ENCODE measurements around the gene COL1A1. TPM values are rescaled to one million over a fixed set of nuclear protein-coding genes. Genes with fewer than 3 reads are reported as not detected.

The COL1A1 gene
- total and polyA plus RNA-seq, 2 of the 13 experiments (the other 11 are each of a cell fraction or from before 2014, with no cell fraction given): 0.05 TPM; not detected in 1

DNA sequence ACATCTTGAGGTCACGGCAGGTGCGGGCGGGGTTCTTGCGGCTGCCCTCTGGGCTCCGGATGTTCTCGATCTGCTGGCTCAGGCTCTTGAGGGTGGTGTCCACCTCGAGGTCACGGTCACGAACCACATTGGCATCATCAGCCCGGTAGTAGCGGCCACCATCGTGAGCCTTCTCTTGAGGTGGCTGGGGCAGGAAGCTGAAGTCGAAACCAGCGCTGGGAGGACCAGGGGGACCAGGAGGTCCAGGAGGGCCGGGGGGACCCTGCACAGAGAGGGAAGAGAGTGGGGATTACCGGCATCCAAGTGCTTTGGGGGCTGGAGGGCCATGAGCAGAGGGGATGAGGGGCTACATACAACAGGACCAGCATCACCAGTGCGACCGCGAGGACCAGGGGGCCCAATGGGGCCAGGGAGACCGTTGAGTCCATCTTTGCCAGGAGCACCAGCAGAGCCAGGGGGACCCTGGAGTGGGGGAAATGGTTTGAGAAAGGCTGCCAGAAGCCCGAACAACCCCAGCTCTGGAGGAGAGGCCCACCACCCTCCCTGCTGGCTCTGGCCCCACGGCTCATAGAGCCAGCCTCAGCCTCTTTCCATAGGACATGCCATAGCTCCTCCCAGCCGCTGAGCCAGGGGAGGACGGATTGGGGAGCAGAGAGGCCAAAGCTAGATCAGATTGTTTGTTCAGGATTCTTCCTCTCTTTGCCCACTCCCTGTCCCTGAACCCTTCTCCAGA lies 14.6 kb downstream of the COL1A1 start:
- Histone ChIP-seq H3K4me3 (replicated peaks in 1 of 3; ENCODE audit: insufficient read depth in 1 of 3, low read depth in 2 of 3, low read length in 3 of 3) (no peak overlapping the region), H2AFZ (ENCODE audit: low read length) (no peak overlapping the region), H3K4me2 (ENCODE audit: low read depth, low read length) (no peak overlapping the region), H3K9me3 (ENCODE audit: low read length) (no peaks in the 10 kb centered on the region), H3K27ac (ENCODE audit: extremely low read length, insufficient read depth, low read length) (no peak overlapping the region), H3K36me3 (replicated peaks in 1 of 2; ENCODE audit: control insufficient read depth in 1 of 2, insufficient read depth in 2 of 2, low read length in 2 of 2) (no peaks in the 10 kb centered on the region), H4K20me1 (ENCODE audit: insufficient read depth, low read length) (no peaks in the 10 kb centered on the region), H3K4me1 (ENCODE audit: insufficient read depth, low read length) (peaks cover 2% of the 10 kb centered on the region), H3K27me3 (ENCODE audit: control insufficient read depth in 1 of 2, insufficient read depth in 2 of 2, low read length in 2 of 2) (peaks cover 24 to 81% of the 10 kb centered on the region in 2 experiments), H3K79me2 (ENCODE audit: insufficient read depth, low read length) (no peaks in the 10 kb centered on the region), H3K9ac (ENCODE audit: insufficient read depth, low read depth, low read length) (no peak overlapping the region)
- ChIA-PET POLR2A (no interaction called here), CTCF (ENCODE audit: low intra/inter-chr PET ratio, low total read pairs) (no interaction called here)
- WGBS (ENCODE audit: low lambda C conversion rate): 41% methylated on average over 19 of the region's 24 CpGs
- no peak for ATAC-seq
- DNase-seq (ENCODE audit: low spot score): no peak
- BruUV-seq (replicated peaks): no TSS peak
- intact Hi-C loops (cut with micrococcal nuclease; ENCODE audit: unreplicated experiment) (no loop called here), in situ Hi-C loops (cut with HindIII; ENCODE audit: extremely low pct_ligation_motif_present, low pct_unique_long_range_greater_than_20kb) (no loop called here)
- no peak for FAIRE-seq
- TF ChIP-seq, protein P1, sequence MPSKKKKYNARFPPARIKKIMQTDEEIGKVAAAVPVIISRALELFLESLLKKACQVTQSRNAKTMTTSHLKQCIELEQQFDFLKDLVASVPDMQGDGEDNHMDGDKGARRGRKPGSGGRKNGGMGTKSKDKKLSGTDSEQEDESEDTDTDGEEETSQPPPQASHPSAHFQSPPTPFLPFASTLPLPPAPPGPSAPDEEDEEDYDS (CRISPR knock-in tag; IDR thresholded peaks at IDR 0.05): no peak
- TF ChIP-seq, protein P2, sequence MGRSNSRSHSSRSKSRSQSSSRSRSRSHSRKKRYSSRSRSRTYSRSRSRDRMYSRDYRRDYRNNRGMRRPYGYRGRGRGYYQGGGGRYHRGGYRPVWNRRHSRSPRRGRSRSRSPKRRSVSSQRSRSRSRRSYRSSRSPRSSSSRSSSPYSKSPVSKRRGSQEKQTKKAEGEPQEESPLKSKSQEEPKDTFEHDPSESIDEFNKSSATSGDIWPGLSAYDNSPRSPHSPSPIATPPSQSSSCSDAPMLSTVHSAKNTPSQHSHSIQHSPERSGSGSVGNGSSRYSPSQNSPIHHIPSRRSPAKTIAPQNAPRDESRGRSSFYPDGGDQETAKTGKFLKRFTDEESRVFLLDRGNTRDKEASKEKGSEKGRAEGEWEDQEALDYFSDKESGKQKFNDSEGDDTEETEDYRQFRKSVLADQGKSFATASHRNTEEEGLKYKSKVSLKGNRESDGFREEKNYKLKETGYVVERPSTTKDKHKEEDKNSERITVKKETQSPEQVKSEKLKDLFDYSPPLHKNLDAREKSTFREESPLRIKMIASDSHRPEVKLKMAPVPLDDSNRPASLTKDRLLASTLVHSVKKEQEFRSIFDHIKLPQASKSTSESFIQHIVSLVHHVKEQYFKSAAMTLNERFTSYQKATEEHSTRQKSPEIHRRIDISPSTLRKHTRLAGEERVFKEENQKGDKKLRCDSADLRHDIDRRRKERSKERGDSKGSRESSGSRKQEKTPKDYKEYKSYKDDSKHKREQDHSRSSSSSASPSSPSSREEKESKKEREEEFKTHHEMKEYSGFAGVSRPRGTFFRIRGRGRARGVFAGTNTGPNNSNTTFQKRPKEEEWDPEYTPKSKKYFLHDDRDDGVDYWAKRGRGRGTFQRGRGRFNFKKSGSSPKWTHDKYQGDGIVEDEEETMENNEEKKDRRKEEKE (IDR thresholded peaks at IDR 0.05): no peak
- TF ChIP-seq PHF21A (CRISPR knock-in tag; IDR thresholded peaks at IDR 0.05): no peak
- TF ChIP-seq, protein P3, sequence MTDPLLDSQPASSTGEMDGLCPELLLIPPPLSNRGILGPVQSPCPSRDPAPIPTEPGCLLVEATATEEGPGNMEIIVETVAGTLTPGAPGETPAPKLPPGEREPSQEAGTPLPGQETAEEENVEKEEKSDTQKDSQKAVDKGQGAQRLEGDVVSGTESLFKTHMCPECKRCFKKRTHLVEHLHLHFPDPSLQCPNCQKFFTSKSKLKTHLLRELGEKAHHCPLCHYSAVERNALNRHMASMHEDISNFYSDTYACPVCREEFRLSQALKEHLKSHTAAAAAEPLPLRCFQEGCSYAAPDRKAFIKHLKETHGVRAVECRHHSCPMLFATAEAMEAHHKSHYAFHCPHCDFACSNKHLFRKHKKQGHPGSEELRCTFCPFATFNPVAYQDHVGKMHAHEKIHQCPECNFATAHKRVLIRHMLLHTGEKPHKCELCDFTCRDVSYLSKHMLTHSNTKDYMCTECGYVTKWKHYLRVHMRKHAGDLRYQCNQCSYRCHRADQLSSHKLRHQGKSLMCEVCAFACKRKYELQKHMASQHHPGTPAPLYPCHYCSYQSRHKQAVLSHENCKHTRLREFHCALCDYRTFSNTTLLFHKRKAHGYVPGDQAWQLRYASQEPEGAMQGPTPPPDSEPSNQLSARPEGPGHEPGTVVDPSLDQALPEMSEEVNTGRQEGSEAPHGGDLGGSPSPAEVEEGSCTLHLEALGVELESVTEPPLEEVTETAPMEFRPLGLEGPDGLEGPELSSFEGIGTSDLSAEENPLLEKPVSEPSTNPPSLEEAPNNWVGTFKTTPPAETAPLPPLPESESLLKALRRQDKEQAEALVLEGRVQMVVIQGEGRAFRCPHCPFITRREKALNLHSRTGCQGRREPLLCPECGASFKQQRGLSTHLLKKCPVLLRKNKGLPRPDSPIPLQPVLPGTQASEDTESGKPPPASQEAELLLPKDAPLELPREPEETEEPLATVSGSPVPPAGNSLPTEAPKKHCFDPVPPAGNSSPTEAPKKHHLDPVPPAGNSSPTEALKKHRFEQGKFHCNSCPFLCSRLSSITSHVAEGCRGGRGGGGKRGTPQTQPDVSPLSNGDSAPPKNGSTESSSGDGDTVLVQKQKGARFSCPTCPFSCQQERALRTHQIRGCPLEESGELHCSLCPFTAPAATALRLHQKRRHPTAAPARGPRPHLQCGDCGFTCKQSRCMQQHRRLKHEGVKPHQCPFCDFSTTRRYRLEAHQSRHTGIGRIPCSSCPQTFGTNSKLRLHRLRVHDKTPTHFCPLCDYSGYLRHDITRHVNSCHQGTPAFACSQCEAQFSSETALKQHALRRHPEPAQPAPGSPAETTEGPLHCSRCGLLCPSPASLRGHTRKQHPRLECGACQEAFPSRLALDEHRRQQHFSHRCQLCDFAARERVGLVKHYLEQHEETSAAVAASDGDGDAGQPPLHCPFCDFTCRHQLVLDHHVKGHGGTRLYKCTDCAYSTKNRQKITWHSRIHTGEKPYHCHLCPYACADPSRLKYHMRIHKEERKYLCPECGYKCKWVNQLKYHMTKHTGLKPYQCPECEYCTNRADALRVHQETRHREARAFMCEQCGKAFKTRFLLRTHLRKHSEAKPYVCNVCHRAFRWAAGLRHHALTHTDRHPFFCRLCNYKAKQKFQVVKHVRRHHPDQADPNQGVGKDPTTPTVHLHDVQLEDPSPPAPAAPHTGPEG (CRISPR knock-in tag; IDR thresholded peaks at IDR 0.05): no peak
- TF ChIP-seq, protein P4, sequence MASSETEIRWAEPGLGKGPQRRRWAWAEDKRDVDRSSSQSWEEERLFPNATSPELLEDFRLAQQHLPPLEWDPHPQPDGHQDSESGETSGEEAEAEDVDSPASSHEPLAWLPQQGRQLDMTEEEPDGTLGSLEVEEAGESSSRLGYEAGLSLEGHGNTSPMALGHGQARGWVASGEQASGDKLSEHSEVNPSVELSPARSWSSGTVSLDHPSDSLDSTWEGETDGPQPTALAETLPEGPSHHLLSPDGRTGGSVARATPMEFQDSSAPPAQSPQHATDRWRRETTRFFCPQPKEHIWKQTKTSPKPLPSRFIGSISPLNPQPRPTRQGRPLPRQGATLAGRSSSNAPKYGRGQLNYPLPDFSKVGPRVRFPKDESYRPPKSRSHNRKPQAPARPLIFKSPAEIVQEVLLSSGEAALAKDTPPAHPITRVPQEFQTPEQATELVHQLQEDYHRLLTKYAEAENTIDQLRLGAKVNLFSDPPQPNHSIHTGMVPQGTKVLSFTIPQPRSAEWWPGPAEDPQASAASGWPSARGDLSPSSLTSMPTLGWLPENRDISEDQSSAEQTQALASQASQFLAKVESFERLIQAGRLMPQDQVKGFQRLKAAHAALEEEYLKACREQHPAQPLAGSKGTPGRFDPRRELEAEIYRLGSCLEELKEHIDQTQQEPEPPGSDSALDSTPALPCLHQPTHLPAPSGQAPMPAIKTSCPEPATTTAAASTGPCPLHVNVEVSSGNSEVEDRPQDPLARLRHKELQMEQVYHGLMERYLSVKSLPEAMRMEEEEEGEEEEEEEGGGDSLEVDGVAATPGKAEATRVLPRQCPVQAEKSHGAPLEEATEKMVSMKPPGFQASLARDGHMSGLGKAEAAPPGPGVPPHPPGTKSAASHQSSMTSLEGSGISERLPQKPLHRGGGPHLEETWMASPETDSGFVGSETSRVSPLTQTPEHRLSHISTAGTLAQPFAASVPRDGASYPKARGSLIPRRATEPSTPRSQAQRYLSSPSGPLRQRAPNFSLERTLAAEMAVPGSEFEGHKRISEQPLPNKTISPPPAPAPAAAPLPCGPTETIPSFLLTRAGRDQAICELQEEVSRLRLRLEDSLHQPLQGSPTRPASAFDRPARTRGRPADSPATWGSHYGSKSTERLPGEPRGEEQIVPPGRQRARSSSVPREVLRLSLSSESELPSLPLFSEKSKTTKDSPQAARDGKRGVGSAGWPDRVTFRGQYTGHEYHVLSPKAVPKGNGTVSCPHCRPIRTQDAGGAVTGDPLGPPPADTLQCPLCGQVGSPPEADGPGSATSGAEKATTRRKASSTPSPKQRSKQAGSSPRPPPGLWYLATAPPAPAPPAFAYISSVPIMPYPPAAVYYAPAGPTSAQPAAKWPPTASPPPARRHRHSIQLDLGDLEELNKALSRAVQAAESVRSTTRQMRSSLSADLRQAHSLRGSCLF (CRISPR knock-in tag; IDR thresholded peaks at IDR 0.05; ENCODE audit: borderline replicate concordance): no peak
- no peak for TF ChIP-seq ZNF12 (CRISPR knock-in tag; IDR thresholded peaks at IDR 0.05)
- no peak for TF ChIP-seq SRSF9 (IDR thresholded peaks at IDR 0.05; ENCODE audit: borderline replicate concordance, insufficient read depth, low read depth, low read length, poor library complexity, severe bottlenecking)
- no peak for TF ChIP-seq MAFG (CRISPR knock-in tag; IDR thresholded peaks at IDR 0.05)
- TF ChIP-seq TMF1 (CRISPR knock-in tag; IDR thresholded peaks at IDR 0.05; ENCODE audit: low read depth): no peak
